A549 (cell line): Measurements from ENCODE around the gene SH2B2. TPM values are rescaled to one million over a fixed set of nuclear protein-coding genes. Genes with fewer than 3 reads are reported as not detected.

ENCODE experiments used
- ATAC-seq, 2 experiments: fragments of 200-7000 bp in 1 of 2; fragments of >200 bp in 1 of 2; cut with Nextera tagmentation in 1 of 2; cut with Tn5 transposase in 1 of 2; 3 replicates each; pipeline versions ENCODE4 v1.8.0 to v1.9.1; 2018 to 2020; ENCODE audit warnings: mild to moderate bottlenecking in 1 of 2, moderate library complexity in 1 of 2
- CTCF ChIA-PET: fragments of 300-600 bp; sonication (Branson Sonifier 250); formaldehyde crosslinking; extraction: SDS; loops from one replicate; lab custom pipeline; 2021; ENCODE audit warnings: antibody characterized with exemption, inconsistent platforms; lab: Yijun Ruan, JAX
- POLR2A ChIA-PET: fragments of 350-600 bp; formaldehyde crosslinking; extraction: SDS; loops from one replicate; lab custom pipeline; 2021; ENCODE audit warnings: antibody characterized with exemption, inconsistent platforms; lab: Yijun Ruan, JAX
- DNase-seq, 2 experiments: peaks; one replicate each; pipeline versions ENCODE4 v3.0.0 to v3.0.0-alpha.2; 2011 to 2016; ENCODE audit warnings: low read depth in 1 of 2, low spot score in 1 of 2
- FAIRE-seq: peaks from 2 replicates; lab custom pipeline; 2011; peaks lifted over from hg19 to GRCh38; lab: Jason Lieb, UNC
- H3K27ac ChIP-seq, 2 experiments: fragments of >200 bp; sonication (Bioruptor Twin); formaldehyde crosslinking; 3 replicates each; pipeline ENCODE4 v1.5.1; 2016 to 2017
- H3K4me1 ChIP-seq: fragments of >200 bp; sonication (Bioruptor Twin); formaldehyde crosslinking; 3 replicates; pipeline ENCODE4 v1.6.1; 2016
- H3K4me2 ChIP-seq: fragments of >200 bp; sonication (Bioruptor Twin); formaldehyde crosslinking; 3 replicates; pipeline ENCODE4 v1.6.1; 2016
- H3K4me3 ChIP-seq: fragments of >200 bp; sonication (Bioruptor Twin); formaldehyde crosslinking; 3 replicates; pipeline ENCODE4 v1.5.1; 2016
- H3K9me3 ChIP-seq: fragments of >200 bp; sonication (Bioruptor Twin); formaldehyde crosslinking; 3 replicates; pipeline ENCODE4 v1.6.1; 2016
- BCL3 ChIP-seq: fragments of >200 bp; sonication (Bioruptor Twin); formaldehyde crosslinking; IDR thresholded peaks from 3 replicates; pipeline ENCODE4 v1.6.1; 2016
- BHLHE40 ChIP-seq: IDR thresholded peaks from 2 replicates; pipeline ENCODE4 v1.6.1; 2012; ENCODE audit warnings: low read depth, low read length, inconsistent platforms
- CBX2 ChIP-seq: fragments of 200-600 bp; sonication (generic); IDR thresholded peaks from 2 replicates; pipeline ENCODE4 v1.6.1; 2016; ENCODE audit warnings: low read depth, mild to moderate bottlenecking, borderline replicate concordance
- CBX8 ChIP-seq: fragments of 200-600 bp; sonication (generic); IDR thresholded peaks from 2 replicates; pipeline ENCODE4 v1.6.1; 2016
- CHD2 ChIP-seq: fragments of 150-350 bp; IDR thresholded peaks from 2 replicates; pipeline ENCODE4 v1.6.1; 2014; ENCODE audit warnings: low read length; ENCODE audit not compliant: partially characterized antibody
- CHD4 ChIP-seq: fragments of 200-600 bp; sonication (generic); IDR thresholded peaks from 2 replicates; pipeline ENCODE4 v1.6.1; 2016; ENCODE audit warnings: antibody characterized with exemption, mild to moderate bottlenecking, borderline replicate concordance
- CTCF ChIP-seq: fragments of >200 bp; sonication (Bioruptor Twin); formaldehyde crosslinking; IDR thresholded peaks from 3 replicates; pipeline ENCODE4 v1.5.1; 2016
- EHF ChIP-seq: fragments of 250-450 bp; sonication (Bioruptor Pico); IDR thresholded peaks from 2 replicates; pipeline ENCODE4 v1.5.0; 2020; ENCODE audit warnings: mild to moderate bottlenecking
- FOSL2 ChIP-seq, 2 experiments: fragments of 450-650 bp in 1 of 2; fragments of >200 bp in 1 of 2; sonication (Bioruptor Twin) in 1 of 2; formaldehyde crosslinking; IDR thresholded peaks; 2 replicates each; pipeline versions ENCODE4 v1.5.0 to v1.6.1; 2016 to 2020; ENCODE audit warnings: mild to moderate bottlenecking in 1 of 2, moderate library complexity in 1 of 2
- HES2 ChIP-seq: fragments of >200 bp; sonication (Bioruptor Twin); formaldehyde crosslinking; IDR thresholded peaks from 2 replicates; pipeline ENCODE4 v1.6.1; 2016
- HOXB5 ChIP-seq: fragments of 250-450 bp; sonication (Bioruptor Pico); IDR thresholded peaks from 2 replicates; pipeline ENCODE4 v1.5.0; 2020; ENCODE audit warnings: mild to moderate bottlenecking, moderate library complexity
- JUN ChIP-seq, 2 experiments: fragments of >200 bp; sonication (Bioruptor Twin); formaldehyde crosslinking; IDR thresholded peaks; 2 replicates in 1 of 2; 3 replicates in 1 of 2; pipeline ENCODE4 v1.6.1; 2016 to 2017
- JUNB ChIP-seq: fragments of >200 bp; sonication (Bioruptor Twin); formaldehyde crosslinking; IDR thresholded peaks from 2 replicates; pipeline ENCODE4 v1.6.1; 2016
- KDM5A ChIP-seq: fragments of 200-600 bp; sonication (generic); IDR thresholded peaks from 2 replicates; pipeline ENCODE4 v1.6.1; 2016; ENCODE audit warnings: antibody characterized with exemption, mild to moderate bottlenecking
- NR3C1 ChIP-seq: fragments of >200 bp; sonication (Bioruptor Twin); formaldehyde crosslinking; IDR thresholded peaks from 3 replicates; pipeline ENCODE4 v1.6.1; 2017
- PHF8 ChIP-seq: fragments of 200-600 bp; sonication (generic); IDR thresholded peaks from 2 replicates; pipeline ENCODE4 v1.6.1; 2016; ENCODE audit warnings: low read depth, mild to moderate bottlenecking, antibody characterized with exemption, moderate library complexity, borderline replicate concordance
- POLR2A ChIP-seq: IDR thresholded peaks from 2 replicates; pipeline ENCODE4 v1.6.1; 2012; ENCODE audit warnings: mild to moderate bottlenecking, low read length
- RARB ChIP-seq: fragments of 250-450 bp; sonication (Bioruptor Pico); IDR thresholded peaks from 2 replicates; pipeline ENCODE4 v1.8.0; 2021; ENCODE audit warnings: mild to moderate bottlenecking, moderate library complexity
- RCOR1 ChIP-seq: fragments of 150-350 bp; IDR thresholded peaks from 2 replicates; pipeline ENCODE4 v1.6.1; 2014; ENCODE audit warnings: antibody characterized with exemption, low read length, low read depth
- RFX5 ChIP-seq: fragments of 450-650 bp; IDR thresholded peaks from 2 replicates; pipeline ENCODE4 v1.7.1; 2014; ENCODE audit warnings: antibody characterized with exemption, mild to moderate bottlenecking, moderate library complexity
- RNF2 ChIP-seq: fragments of 200-600 bp; sonication (generic); IDR thresholded peaks from 2 replicates; pipeline ENCODE4 v1.6.1; 2016; ENCODE audit warnings: low read depth, mild to moderate bottlenecking, antibody characterized with exemption, moderate library complexity, borderline replicate concordance
- SREBF2 ChIP-seq: fragments of 450-650 bp; IDR thresholded peaks from 2 replicates; pipeline ENCODE4 v1.6.1; 2014; ENCODE audit warnings: mild to moderate bottlenecking, moderate library complexity
- TP53 ChIP-seq: fragments of 250-450 bp; sonication (Bioruptor Pico); IDR thresholded peaks from 2 replicates; pipeline ENCODE4 v1.5.0; 2021; ENCODE audit warnings: mild to moderate bottlenecking, moderate library complexity
- USF2 ChIP-seq: fragments of 450-650 bp; IDR thresholded peaks from 2 replicates; pipeline ENCODE4 v1.6.1; 2014; ENCODE audit warnings: antibody characterized with exemption
- ZC3H11A ChIP-seq: fragments of 450-650 bp; IDR thresholded peaks from 2 replicates; pipeline ENCODE4 v1.6.1; 2014; ENCODE audit warnings: antibody characterized with exemption, mild to moderate bottlenecking
- WGBS: methylation state at CpG from one replicate; pipeline ENCODE4 v1.1.6; 2017; ENCODE audit errors: missing lambda C conversion rate; 5-methylcytosine and 5-hydroxymethylcytosine counted together
- polyA plus RNA-seq, 4 experiments: library from polyadenylated mRNA; depleted of rRNA in 3 of 4; stranded (reverse); fragments of >200 nt; fragmentation: RNase III in 1 of 4; extraction: RNeasy Plus Mini Kit Qiagen cat#74134 plus additional on column Dnase treatment in 1 of 4; gene quantifications; 2 replicates in 3 of 4; 3 replicates in 1 of 4; pipeline ENCODE4 v1.2.3, GENCODE V29; 2011 to 2017
- TF ChIP-seq, protein P1 (sequence below): IDR thresholded peaks from 2 replicates; pipeline ENCODE4 v1.6.1; 2012
- TF ChIP-seq, protein P2 (sequence below): fragments of 250-450 bp; sonication (Bioruptor Pico); IDR thresholded peaks from 2 replicates; pipeline ENCODE4 v1.5.0; 2020; ENCODE audit warnings: low read depth, mild to moderate bottlenecking, moderate library complexity
- TF ChIP-seq, protein P3 (sequence below): IDR thresholded peaks from 2 replicates; pipeline ENCODE4 v1.6.1; 2012; ENCODE audit warnings: low read depth, borderline replicate concordance
- TF ChIP-seq, protein P4 (sequence below): fragments of 250-450 bp; sonication (Bioruptor Pico); IDR thresholded peaks from 2 replicates; pipeline ENCODE4 v1.5.0; 2021; ENCODE audit warnings: mild to moderate bottlenecking, moderate library complexity, borderline replicate concordance

SH2B2 gene
- polyA plus RNA-seq, 2 of the 4 experiments (the other 2 are of a cell fraction) = 1.1 to 2.3 TPM

- Histone ChIP-seq H3K4me1 (no peaks in the 10 kb centered on the region), H3K4me3 (no peak overlapping the region), H3K27ac (no peak overlapping the region), H3K9me3 (no peaks in the 10 kb centered on the region), H3K4me2 (no peak overlapping the region)
- CTCF ChIA-PET = interaction anchor here (0.6 to 7.5 kb wide), 6 partner anchors 9 to 713 kb away, joined by 3 to 47 read pairs (median 5); no protein-coding TSS in a partner anchor
- POLR2A ChIA-PET = interaction anchor here (0.5 kb wide), 1 partner anchor 32 kb away, joined by 7 read pairs; no protein-coding TSS in a partner anchor
- 94% methylated on average over 18 of the region's 19 CpGs for WGBS
- no peak for TF ChIP-seq BHLHE40
- TF ChIP-seq, protein P1, sequence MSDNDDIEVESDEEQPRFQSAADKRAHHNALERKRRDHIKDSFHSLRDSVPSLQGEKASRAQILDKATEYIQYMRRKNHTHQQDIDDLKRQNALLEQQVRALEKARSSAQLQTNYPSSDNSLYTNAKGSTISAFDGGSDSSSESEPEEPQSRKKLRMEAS = no peak
- no peak for TF ChIP-seq PHF8
- TF ChIP-seq SREBF2 = no peak
- TF ChIP-seq, protein P2, sequence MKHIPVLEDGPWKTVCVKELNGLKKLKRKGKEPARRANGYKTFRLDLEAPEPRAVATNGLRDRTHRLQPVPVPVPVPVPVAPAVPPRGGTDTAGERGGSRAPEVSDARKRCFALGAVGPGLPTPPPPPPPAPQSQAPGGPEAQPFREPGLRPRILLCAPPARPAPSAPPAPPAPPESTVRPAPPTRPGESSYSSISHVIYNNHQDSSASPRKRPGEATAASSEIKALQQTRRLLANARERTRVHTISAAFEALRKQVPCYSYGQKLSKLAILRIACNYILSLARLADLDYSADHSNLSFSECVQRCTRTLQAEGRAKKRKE (CRISPR knock-in tag) = no peak
- TF ChIP-seq CHD2 = no peak
- no peak for TF ChIP-seq RARB
- no peak for TF ChIP-seq CTCF
- no peak for TF ChIP-seq CHD4
- TF ChIP-seq, protein P3, sequence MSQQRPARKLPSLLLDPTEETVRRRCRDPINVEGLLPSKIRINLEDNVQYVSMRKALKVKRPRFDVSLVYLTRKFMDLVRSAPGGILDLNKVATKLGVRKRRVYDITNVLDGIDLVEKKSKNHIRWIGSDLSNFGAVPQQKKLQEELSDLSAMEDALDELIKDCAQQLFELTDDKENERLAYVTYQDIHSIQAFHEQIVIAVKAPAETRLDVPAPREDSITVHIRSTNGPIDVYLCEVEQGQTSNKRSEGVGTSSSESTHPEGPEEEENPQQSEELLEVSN = no peak
- TF ChIP-seq HOXB5 (CRISPR knock-in tag) = no peak
- no peak for TF ChIP-seq CBX2
- no peak for TF ChIP-seq JUN (IDR thresholded peaks at IDR 0.05)
- no peak for TF ChIP-seq BCL3
- TF ChIP-seq NR3C1 = no peak
- TF ChIP-seq, protein P4, sequence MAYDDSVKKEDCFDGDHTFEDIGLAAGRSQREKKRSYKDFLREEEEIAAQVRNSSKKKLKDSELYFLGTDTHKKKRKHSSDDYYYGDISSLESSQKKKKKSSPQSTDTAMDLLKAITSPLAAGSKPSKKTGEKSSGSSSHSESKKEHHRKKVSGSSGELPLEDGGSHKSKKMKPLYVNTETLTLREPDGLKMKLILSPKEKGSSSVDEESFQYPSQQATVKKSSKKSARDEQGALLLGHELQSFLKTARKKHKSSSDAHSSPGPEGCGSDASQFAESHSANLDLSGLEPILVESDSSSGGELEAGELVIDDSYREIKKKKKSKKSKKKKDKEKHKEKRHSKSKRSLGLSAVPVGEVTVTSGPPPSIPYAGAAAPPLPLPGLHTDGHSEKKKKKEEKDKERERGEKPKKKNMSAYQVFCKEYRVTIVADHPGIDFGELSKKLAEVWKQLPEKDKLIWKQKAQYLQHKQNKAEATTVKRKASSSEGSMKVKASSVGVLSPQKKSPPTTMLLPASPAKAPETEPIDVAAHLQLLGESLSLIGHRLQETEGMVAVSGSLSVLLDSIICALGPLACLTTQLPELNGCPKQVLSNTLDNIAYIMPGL (CRISPR knock-in tag) = no peak
- ATAC-seq = no peak
- DNase-seq = no peak
- no peak for FAIRE-seq
Measured at GRCh38 chr7:102253066-102253972, 33.3 kb upstream of the SH2B2 start.

- CTCF ChIA-PET = interaction anchor here (0.6 to 7.5 kb wide), 5 partner anchors 10 to 712 kb away, joined by 3 to 47 read pairs (median 5); no protein-coding TSS in a partner anchor
- no peak for FAIRE-seq
- no peak overlapping the region for H3K4me2 ChIP-seq
- no peak for ATAC-seq
- no peaks in the 10 kb centered on the region for H3K4me1 ChIP-seq
- POLR2A ChIA-PET = no interaction called here
- 95% methylated on average over 13 of the region's 13 CpGs for WGBS
- DNase-seq = no peak
- no peak overlapping the region for H3K27ac ChIP-seq
- no peak overlapping the region for H3K4me3 ChIP-seq
- H3K9me3 ChIP-seq = no peaks in the 10 kb centered on the region
- TF ChIP-seq EHF = no peak
- no peak for TF ChIP-seq ZC3H11A
- no peak for TF ChIP-seq KDM5A
- no peak for TF ChIP-seq FOSL2 (IDR thresholded peaks at IDR 0.05)
- no peak for TF ChIP-seq FOSL2 (CRISPR knock-in tag; IDR thresholded peaks at IDR 0.05)
- TF ChIP-seq HES2 = no peak
- no peak for TF ChIP-seq TP53 (CRISPR knock-in tag)
- TF ChIP-seq RFX5 = no peak
- TF ChIP-seq USF2 = no peak
- no peak for TF ChIP-seq POLR2A
- no peak for TF ChIP-seq RCOR1
- no peak for TF ChIP-seq CBX8
- TF ChIP-seq RNF2 = no peak
- TF ChIP-seq SREBF2 = no peak
- TF ChIP-seq JUNB = no peak
Measured at GRCh38 chr7:102253973-102254370, 32.7 kb upstream of the SH2B2 start.
